ENCODE data around the gene PARD6G.

GRCh38 chr18:80210312-80211083, 36.8 kb downstream of the PARD6G start:
- TF ChIP-seq CTCF (conservative IDR thresholded peaks at IDR 0.05 in 1 of 2, IDR thresholded peaks at IDR 0.05 in 1 of 2; ENCODE audit: low read depth in 1 of 2, low read length in 2 of 2): no peak
- TF ChIP-seq EZH2 (IDR thresholded peaks at IDR 0.05; ENCODE audit: low read length, missing control alignments): no peak

All from fibroblast of lung (primary cell).